Cardiac fibroblast (primary cell): ENCODE results near the gene KIF3B.
A peak's percentile ranks its signal among the peaks of the same experiment; 100 is the strongest.

Experiments used
- DNase-seq, 2 donors: peaks; one replicate each; pipeline versions ENCODE4 v3.0.0 to v3.0.0-alpha.2; 2010; ENCODE audit warnings: low read depth in 2 of 2
- H3K4me3 ChIP-seq, 2 donors: replicated peaks in 1 of 2; 1 replicate in 1 of 2; 2 replicates in 1 of 2; pipeline ENCODE4 v1.5.1; 2011; ENCODE audit warnings: low read depth in 2 of 2, low read length in 2 of 2, mild to moderate bottlenecking in 2 of 2, moderate library complexity in 1 of 2
- CTCF ChIP-seq: IDR thresholded peaks from one replicate; pipeline ENCODE4 v1.5.1; 2011; ENCODE audit warnings: low read depth, mild to moderate bottlenecking, low read length, inconsistent platforms

Gene KIF3B

GRCh38 chr20:32356622-32357374 is 79.3 kb downstream of the KIF3B start:
- H3K4me3 ChIP-seq, result peak overlapping the region in 1 of 2 donors; percentile 65
- no peak for TF ChIP-seq CTCF
- peak; percentile 41 to 56 for DNase-seq

GRCh38 chr20:32357375-32357868 is 80.0 kb downstream of the KIF3B start:
- peak overlapping the region; percentile 65 to 73 for H3K4me3 ChIP-seq
- TF ChIP-seq CTCF, result no peak
- DNase-seq, result peak in 1 of 2 donors; percentile 69

- no peak for TF ChIP-seq CTCF
- DNase-seq, result peak; percentile 96 to 99
- peak within 1 kb of the TSS; percentile 65 to 86 for H3K4me3 ChIP-seq
These were observed 80.6 kb downstream of the KIF3B start, which contains the start of gene ASXL1 for GRCh38 chr20:32357869-32358631. Gene ASXL1, plus strand, starts transcription at chr20:32358331. Its CDS starts 445 bp downstream, at chr20:32358776.

GRCh38 chr20:32358632-32358882 is 81.1 kb downstream of the KIF3B start:
- no peak for TF ChIP-seq CTCF
- no peak for DNase-seq
- peak overlapping the region; percentile 65 to 86 for H3K4me3 ChIP-seq

GRCh38 chr20:32358883-32359632 is 81.6 kb downstream of the KIF3B start:
- H3K4me3 ChIP-seq, result peak overlapping the region; percentile 65 to 86
- no peak for TF ChIP-seq CTCF
- peak; percentile 67 to 72 for DNase-seq

GRCh38 chr20:32359633-32360332 is 82.3 kb downstream of the KIF3B start:
- DNase-seq, result peak; percentile 43 to 50
- no peak for TF ChIP-seq CTCF
- peak overlapping the region; percentile 65 to 86 for H3K4me3 ChIP-seq
